OCI-LY7 (cell line): ENCODE measurements around the gene IGF1R.

Source experiments
- CTCF ChIP-seq: fragments of 200-600 bp; sonication (generic); conservative IDR thresholded peaks from 2 replicates; pipeline ENCODE4 v1.5.1; 2014; ENCODE audit warnings: mild to moderate bottlenecking, antibody characterized with exemption, low read length, moderate library complexity, mixed read lengths
- EZH2phosphoT487 ChIP-seq: fragments of 200-600 bp; sonication (generic); IDR thresholded peaks from 2 replicates; pipeline ENCODE4 v1.6.1; 2018; ENCODE audit warnings: low read depth, borderline replicate concordance, mild to moderate bottlenecking, mixed run types, antibody characterized with exemption, low read length, moderate library complexity, mixed read lengths

- TF ChIP-seq CTCF (no peak), EZH2phosphoT487 (no peak)
Measured at GRCh38 chr15:98678484-98678883, 30.1 kb downstream of the IGF1R start.
